Keratinocyte (primary cell): ENCODE results near the gene EXOC3L1.

Source experiments
- CTCF ChIP-seq, 3 experiments: IDR thresholded peaks in 1 of 3; conservative IDR thresholded peaks in 1 of 3; optimal IDR thresholded peaks in 1 of 3; 2 replicates in 2 of 3; 3 replicates in 1 of 3; pipeline versions ENCODE3 to v1.5.1; 2011; ENCODE audit warnings: low read length in 3 of 3, mild to moderate bottlenecking in 3 of 3, moderate library complexity in 2 of 3, control low read depth in 1 of 3, inconsistent platforms in 1 of 3; ENCODE audit not compliant: insufficient read depth in 2 of 3; ENCODE audit errors: extremely low read depth in 1 of 3
- EZH2 ChIP-seq: IDR thresholded peaks from one replicate; pipeline ENCODE4 v1.6.1; 2012; ENCODE audit warnings: inconsistent platforms, mild to moderate bottlenecking, low read length, moderate library complexity

- TF ChIP-seq CTCF (optimal IDR thresholded peaks at IDR 0.05 in 1 of 3, IDR thresholded peaks at IDR 0.05 in 1 of 3, conservative IDR thresholded peaks at IDR 0.05 in 1 of 3; ENCODE audit: extremely low read depth in 1 of 3, insufficient read depth in 2 of 3, low read length in 3 of 3): no peak
- no peak for TF ChIP-seq EZH2
Observed at GRCh38 chr16:67223992-67224391, 34.1 kb upstream of the EXOC3L1 start.
